Activated CD8-positive, alpha-beta T cell treated with anti-CD3 and anti-CD28 coated beads for 36 hours (primary cell): ENCODE data around the gene GLIPR1. TPM values are rescaled to one million over a fixed set of nuclear protein-coding genes. Genes with fewer than 3 reads are reported as not detected.

Experiments used
- ATAC-seq: fragments of 200-7000 bp; cut with Tn5 transposase; one replicate; pipeline ENCODE4 v1.10.0; 2021; ENCODE audit warnings: mild to moderate bottlenecking, moderate library complexity
- CTCF ChIA-PET: fragments of 350-600 bp; sonication (Branson Sonifier 250); formaldehyde crosslinking; loops from one replicate; lab custom pipeline; 2021; ENCODE audit warnings: antibody characterized with exemption; lab: Charles Lee
- POLR2A ChIA-PET: fragments of 350-600 bp; sonication (Branson Sonifier 250); formaldehyde crosslinking; loops from one replicate; lab custom pipeline; 2021; ENCODE audit warnings: antibody characterized with exemption; lab: Charles Lee
- DNase-seq: peaks from one replicate; pipeline ENCODE4 v3.0.0-alpha.2; 2020
- H3K27ac Mint-ChIP-seq: one replicate; pipeline ENCODE4 v1.8.0; 2021; ENCODE audit warnings: mild to moderate bottlenecking, mixed read lengths
- H3K27me3 Mint-ChIP-seq: one replicate; pipeline ENCODE4 v1.8.0; 2021; ENCODE audit warnings: mixed read lengths
- H3K36me3 Mint-ChIP-seq: one replicate; pipeline ENCODE4 v1.8.0; 2021; ENCODE audit warnings: low read depth, mixed read lengths
- H3K4me1 Mint-ChIP-seq: one replicate; pipeline ENCODE4 v1.8.0; 2021; ENCODE audit warnings: low read depth, mixed read lengths
- H3K4me3 Mint-ChIP-seq: one replicate; pipeline ENCODE4 v1.8.0; 2021; ENCODE audit warnings: mild to moderate bottlenecking, moderate library complexity, mixed read lengths
- H3K9me3 Mint-ChIP-seq: one replicate; pipeline ENCODE4 v1.8.0; 2021; ENCODE audit warnings: mixed read lengths
- intact Hi-C: fragments of 100-400 bp; cut with micrococcal nuclease; formaldehyde crosslinking; loops from one replicate; pipeline ENCODE4 v1.10.0; 2022
- total RNA-seq, 2 experiments: library from RNA; stranded (reverse); gene quantifications; one replicate each; pipeline ENCODE4 v1.2.3, GENCODE V29; 2021
- TF ChIP-seq, protein P1 (sequence below): fragments of 200-600 bp; IDR thresholded peaks from one replicate; pipeline ENCODE4 v1.8.0; 2022; ENCODE audit warnings: antibody characterized with exemption, mild to moderate bottlenecking

GLIPR1 gene
- total RNA-seq, 2 experiments from 2014 or later: 15.9 to 18.6 TPM

DNA sequence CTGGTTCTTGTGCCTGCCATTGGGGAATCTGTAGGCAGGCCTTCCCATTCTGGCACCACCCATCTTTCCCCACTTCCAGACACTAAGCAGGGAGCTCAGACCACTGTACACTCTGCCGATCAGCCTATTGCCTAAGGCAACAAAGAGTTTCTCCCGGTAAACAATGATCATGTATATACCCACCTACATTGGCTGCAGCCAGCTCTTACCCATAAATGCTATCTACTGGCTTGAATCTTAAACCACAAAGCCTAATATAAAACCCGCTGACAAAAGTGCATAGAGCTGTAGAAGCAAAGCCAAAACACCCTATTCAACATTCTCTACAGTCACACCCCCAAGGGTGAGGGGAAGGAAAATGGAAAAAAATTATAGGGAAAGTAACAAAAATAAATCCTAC lies 20.8 kb upstream of the GLIPR1 start:
- TF ChIP-seq, protein P1, sequence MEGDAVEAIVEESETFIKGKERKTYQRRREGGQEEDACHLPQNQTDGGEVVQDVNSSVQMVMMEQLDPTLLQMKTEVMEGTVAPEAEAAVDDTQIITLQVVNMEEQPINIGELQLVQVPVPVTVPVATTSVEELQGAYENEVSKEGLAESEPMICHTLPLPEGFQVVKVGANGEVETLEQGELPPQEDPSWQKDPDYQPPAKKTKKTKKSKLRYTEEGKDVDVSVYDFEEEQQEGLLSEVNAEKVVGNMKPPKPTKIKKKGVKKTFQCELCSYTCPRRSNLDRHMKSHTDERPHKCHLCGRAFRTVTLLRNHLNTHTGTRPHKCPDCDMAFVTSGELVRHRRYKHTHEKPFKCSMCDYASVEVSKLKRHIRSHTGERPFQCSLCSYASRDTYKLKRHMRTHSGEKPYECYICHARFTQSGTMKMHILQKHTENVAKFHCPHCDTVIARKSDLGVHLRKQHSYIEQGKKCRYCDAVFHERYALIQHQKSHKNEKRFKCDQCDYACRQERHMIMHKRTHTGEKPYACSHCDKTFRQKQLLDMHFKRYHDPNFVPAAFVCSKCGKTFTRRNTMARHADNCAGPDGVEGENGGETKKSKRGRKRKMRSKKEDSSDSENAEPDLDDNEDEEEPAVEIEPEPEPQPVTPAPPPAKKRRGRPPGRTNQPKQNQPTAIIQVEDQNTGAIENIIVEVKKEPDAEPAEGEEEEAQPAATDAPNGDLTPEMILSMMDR: no peak
- ChIA-PET CTCF (interaction anchor here (1.0 to 1.1 kb wide), 2 partner anchors 9 to 66 kb away, joined by 3 to 4 read pairs; no protein-coding TSS in a partner anchor), POLR2A (interaction anchor here (1.2 kb wide), 1 partner anchor 12 kb away, joined by 3 read pairs; no protein-coding TSS in a partner anchor)
- DNase-seq (no peak), ATAC-seq (no peak)
- Mint-ChIP-seq H3K27me3 (no peaks in the 10 kb centered on the region), H3K27ac (no peak overlapping the region), H3K4me3 (no peak overlapping the region), H3K36me3 (peaks cover 4% of the 10 kb centered on the region), H3K9me3 (peaks cover 7% of the 10 kb centered on the region), H3K4me1 (peaks cover 23% of the 10 kb centered on the region)
- intact Hi-C loops: no loop called here

DNA sequence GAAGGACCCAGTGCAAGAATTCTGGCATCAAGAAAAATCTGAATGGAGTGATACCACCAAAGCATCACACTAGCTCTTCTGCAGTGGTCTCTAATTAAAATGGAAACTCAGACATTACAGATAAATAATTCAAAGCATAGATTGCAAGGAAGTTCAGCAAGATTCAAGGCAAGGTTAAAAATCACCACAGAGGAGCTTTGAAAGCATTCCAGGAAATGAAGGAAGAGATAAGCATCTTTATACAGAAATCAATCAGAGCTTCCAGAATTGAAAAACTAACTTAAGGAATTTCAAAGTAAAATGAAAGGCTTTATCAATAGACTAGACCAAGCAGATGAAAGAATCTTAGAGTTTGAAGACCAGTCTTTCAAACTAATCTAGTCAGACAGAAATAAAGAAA lies 20.4 kb upstream of the GLIPR1 start:
- ATAC-seq (no peak), DNase-seq (no peak)
- H3K4me3 Mint-ChIP-seq: no peak overlapping the region
- peaks cover 4% of the 10 kb centered on the region for H3K36me3 Mint-ChIP-seq
- intact Hi-C loops: no loop called here
- H3K9me3 Mint-ChIP-seq: peaks cover 7% of the 10 kb centered on the region
- H3K4me1 Mint-ChIP-seq: peaks cover 23% of the 10 kb centered on the region
- no peaks in the 10 kb centered on the region for H3K27me3 Mint-ChIP-seq
- CTCF ChIA-PET: interaction anchor here (1.0 to 1.8 kb wide), 4 partner anchors 9 to 66 kb away, joined by 3 to 7 read pairs (median 4); partner anchors contain the start of gene GLIPR1
- TF ChIP-seq, protein P1: no peak
- POLR2A ChIA-PET: interaction anchor here (1.2 kb wide), 1 partner anchor 11 kb away, joined by 3 read pairs; no protein-coding TSS in a partner anchor
- H3K27ac Mint-ChIP-seq: no peak overlapping the region

DNA sequence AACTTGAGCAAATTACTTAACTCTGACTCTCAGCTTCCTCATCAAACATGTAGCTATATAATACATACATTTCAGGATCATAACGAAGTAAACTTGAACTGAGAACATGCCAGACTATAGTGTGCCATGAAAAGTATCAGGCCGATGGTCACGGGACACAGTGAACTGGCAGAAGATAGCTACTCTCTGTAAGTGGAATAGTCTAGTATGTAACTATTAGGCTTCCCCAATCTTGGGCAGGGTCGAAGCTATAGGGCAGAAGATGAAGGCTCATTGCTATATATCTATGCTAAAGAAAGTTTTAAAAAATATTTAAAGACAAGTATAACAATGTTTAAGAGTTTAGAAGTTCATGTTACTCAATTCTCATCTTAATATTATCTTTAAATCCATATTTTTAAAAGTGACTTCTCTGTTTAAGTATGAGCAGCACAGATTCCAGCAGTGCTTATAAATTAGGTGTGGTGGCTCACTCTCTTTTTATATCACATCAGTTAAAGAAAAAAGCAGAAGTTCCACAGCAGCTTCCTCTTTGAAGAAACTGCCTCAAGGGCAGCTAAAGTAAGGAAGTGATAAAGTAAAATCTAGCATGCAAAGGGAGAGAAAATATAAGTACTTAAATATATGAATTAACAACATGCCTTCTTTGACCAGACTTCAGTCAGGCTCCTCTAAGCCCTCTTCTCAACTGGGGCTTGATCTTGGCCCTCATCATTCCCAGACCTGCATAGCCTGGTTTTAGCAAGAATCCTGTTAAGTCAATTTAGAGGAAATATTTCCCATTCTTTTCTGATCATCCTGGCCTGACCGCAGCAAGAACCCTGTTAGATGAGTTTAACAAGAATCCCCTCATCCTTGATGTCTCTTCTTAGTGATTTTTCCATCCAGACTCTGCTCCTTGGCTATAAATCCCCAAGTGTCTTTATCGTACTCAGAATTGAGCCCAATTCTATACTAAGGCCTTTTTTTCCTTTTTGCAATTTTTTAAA lies 8.4 kb upstream of the GLIPR1 start:
- DNase-seq (no peak), ATAC-seq (no peak)
- Mint-ChIP-seq H3K27me3 (no peaks in the 10 kb centered on the region), H3K4me3 (no peak overlapping the region), H3K27ac (no peak overlapping the region), H3K36me3 (no peaks in the 10 kb centered on the region), H3K4me1 (peaks cover 11% of the 10 kb centered on the region), H3K9me3 (no peaks in the 10 kb centered on the region)
- intact Hi-C loops: no loop called here
- CTCF ChIA-PET: no interaction called here
- POLR2A ChIA-PET: interaction anchor here (0.9 kb wide), 1 partner anchor 12 kb away, joined by 3 read pairs; no protein-coding TSS in a partner anchor
- TF ChIP-seq, protein P1: no peak

DNA sequence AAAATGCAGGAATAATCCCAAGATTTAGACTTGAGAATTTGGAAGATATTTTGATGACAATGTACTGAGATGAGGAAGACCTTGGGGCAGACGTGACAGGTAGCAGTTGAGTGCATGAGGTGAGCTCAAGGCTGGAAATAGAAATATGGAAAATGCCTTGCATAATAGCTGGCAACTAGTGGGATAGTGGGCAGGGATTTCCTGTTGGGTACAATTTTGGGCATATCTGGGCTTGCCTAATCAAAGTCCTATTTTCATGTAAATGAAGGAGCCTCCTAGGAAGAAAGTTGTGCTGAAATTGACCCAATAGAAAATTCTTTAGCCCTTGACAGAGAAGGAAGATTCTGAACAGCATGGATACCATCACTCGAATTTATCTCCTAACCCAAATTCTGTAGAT lies 6.4 kb upstream of the GLIPR1 start:
- H3K27ac Mint-ChIP-seq: no peak overlapping the region
- ATAC-seq: no peak
- no peak for DNase-seq
- peaks cover 30% of the 10 kb centered on the region for H3K4me1 Mint-ChIP-seq
- H3K4me3 Mint-ChIP-seq: no peak overlapping the region
- no peaks in the 10 kb centered on the region for H3K36me3 Mint-ChIP-seq
- ChIA-PET CTCF (interaction anchor here (0.8 to 2.4 kb wide), 2 partner anchors 11 to 506 kb away, joined by 3 to 15 read pairs; no protein-coding TSS in a partner anchor), POLR2A (no interaction called here)
- intact Hi-C loops: no loop called here
- TF ChIP-seq, protein P1: no peak
- no peaks in the 10 kb centered on the region for H3K27me3 Mint-ChIP-seq
- H3K9me3 Mint-ChIP-seq: no peaks in the 10 kb centered on the region
